Body of pancreas (tissue), 4 donors: ENCODE results near the gene LDB2.

Experiments
- POLR2A ChIP-seq, 3 donors: fragments of 450-650 bp; IDR thresholded peaks; one replicate each; pipeline ENCODE4 v1.6.1; 2016; ENCODE audit warnings: antibody characterized with exemption in 3 of 3, mild to moderate bottlenecking in 2 of 3
- TF ChIP-seq, protein P1 (sequence below), 7 experiments: fragments of 450-650 bp in 4 of 7; fragments of 200-600 bp in 3 of 7; sonication (generic) in 3 of 7; IDR thresholded peaks; one replicate each; pipeline ENCODE4 v1.5.1; 2016 to 2019; ENCODE audit warnings: antibody characterized with exemption in 7 of 7

DNA sequence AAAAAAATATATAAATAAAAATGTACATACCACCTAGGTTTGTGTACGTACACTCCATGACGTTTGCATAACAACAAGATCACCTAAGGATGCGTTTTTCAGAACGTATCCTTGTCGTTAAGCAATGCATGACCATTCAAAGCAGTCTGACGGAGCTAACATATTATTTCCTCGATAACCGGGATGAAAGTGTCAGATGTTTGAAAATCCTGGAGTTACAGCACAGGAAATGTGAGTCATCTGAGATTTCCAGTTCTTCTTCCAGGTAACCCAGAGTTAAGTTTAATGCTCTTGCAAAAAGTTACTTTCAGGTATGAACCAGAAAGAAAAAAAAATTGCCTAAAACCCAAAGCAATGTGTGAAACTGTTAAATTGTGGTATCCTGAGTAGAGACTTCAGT, 107.9 kb downstream of the LDB2 start:
- TF ChIP-seq, protein P1, sequence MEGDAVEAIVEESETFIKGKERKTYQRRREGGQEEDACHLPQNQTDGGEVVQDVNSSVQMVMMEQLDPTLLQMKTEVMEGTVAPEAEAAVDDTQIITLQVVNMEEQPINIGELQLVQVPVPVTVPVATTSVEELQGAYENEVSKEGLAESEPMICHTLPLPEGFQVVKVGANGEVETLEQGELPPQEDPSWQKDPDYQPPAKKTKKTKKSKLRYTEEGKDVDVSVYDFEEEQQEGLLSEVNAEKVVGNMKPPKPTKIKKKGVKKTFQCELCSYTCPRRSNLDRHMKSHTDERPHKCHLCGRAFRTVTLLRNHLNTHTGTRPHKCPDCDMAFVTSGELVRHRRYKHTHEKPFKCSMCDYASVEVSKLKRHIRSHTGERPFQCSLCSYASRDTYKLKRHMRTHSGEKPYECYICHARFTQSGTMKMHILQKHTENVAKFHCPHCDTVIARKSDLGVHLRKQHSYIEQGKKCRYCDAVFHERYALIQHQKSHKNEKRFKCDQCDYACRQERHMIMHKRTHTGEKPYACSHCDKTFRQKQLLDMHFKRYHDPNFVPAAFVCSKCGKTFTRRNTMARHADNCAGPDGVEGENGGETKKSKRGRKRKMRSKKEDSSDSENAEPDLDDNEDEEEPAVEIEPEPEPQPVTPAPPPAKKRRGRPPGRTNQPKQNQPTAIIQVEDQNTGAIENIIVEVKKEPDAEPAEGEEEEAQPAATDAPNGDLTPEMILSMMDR (IDR thresholded peaks at IDR 0.05), result no peak
- no peak for TF ChIP-seq POLR2A (IDR thresholded peaks at IDR 0.05)
